GM20000 (cell line): ENCODE data around the gene VWCE.

Experiments used
- DNase-seq: peaks from one replicate; pipeline ENCODE4 v3.0.0; 2012; ENCODE audit warnings: low spot score
- TF ChIP-seq, protein P1 (sequence below): IDR thresholded peaks from 2 replicates; pipeline ENCODE4 v1.5.1; 2012; ENCODE audit warnings: mild to moderate bottlenecking, control low read depth; ENCODE audit errors: extremely low read depth, missing control alignments

Gene VWCE

DNA sequence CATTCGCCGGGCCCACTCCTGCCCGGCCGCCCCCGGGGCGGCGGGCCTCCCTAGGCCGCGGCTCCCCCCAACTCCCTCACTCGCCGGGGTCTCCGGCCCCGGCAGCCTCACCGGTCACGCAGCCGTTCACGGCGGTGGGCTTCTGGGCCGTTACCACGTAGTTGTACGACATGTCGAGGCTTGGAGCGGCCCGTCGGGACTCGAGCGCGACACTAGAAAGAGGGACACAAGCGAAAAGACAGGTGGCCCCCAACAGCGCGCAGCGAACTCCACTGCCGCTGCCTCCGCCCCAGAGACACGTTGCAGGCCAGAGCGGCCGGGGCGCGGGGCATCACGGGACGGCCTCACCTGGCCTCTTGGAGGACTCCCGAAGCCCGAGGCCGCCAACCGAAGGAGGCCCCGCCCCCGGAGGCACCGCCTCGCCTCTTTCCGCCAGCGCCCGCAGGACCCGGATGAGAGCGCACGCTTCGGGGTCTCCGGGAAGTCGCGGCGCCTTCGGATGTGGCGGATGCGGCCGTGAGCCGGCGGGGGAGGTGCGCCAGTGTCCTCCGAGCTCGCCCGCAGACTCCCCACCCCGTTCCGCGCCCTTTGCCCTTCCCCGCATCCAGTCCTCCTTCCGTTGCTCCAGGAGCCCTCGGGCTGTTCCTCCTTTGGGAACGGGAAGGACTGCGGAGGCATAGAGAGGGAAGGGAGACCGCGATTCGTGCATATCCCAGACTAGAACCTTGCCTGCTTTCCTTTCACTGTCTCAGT lies 37.9 kb upstream of the VWCE start, which contains the start of the genes DDB1 and TKFC:
TSS of gene DDB1 (minus strand) at position 309 of the 753 bp plus-strand sequence. CDS start at position 172, 137 bp downstream.
TSS of gene TKFC (plus strand) at position 432 of the 753 bp plus-strand sequence. CDS start 1,501 bp downstream, outside the sequence.
- peak; percentile 99 for DNase-seq
- TF ChIP-seq, protein P1, sequence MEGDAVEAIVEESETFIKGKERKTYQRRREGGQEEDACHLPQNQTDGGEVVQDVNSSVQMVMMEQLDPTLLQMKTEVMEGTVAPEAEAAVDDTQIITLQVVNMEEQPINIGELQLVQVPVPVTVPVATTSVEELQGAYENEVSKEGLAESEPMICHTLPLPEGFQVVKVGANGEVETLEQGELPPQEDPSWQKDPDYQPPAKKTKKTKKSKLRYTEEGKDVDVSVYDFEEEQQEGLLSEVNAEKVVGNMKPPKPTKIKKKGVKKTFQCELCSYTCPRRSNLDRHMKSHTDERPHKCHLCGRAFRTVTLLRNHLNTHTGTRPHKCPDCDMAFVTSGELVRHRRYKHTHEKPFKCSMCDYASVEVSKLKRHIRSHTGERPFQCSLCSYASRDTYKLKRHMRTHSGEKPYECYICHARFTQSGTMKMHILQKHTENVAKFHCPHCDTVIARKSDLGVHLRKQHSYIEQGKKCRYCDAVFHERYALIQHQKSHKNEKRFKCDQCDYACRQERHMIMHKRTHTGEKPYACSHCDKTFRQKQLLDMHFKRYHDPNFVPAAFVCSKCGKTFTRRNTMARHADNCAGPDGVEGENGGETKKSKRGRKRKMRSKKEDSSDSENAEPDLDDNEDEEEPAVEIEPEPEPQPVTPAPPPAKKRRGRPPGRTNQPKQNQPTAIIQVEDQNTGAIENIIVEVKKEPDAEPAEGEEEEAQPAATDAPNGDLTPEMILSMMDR: no peak

DNA sequence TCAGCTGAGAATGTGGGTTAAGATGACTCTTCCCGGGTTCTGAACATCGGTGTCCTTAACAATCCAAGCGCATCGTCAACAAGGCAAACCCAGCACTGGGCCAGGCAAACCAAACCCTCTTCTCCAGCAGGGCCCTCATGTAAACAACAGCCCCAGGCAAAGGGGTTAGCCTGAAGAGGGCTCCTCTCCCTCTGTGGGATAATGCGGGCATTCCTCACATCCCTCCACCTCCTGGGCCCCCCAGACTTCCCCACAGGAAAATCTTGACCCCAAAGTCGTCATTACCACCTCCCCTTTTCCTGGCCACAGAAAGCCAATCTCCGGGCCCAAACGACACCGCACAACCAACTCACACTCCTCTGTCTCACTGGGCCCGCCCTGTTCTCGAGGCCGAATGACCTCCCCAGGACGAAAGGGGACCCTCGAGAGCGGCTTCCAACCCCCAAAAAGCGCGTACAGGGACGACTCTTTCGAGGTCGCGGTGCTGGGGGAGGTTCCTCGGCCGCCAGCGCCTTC lies 37.2 kb upstream of the VWCE start:
- no peak for DNase-seq
- TF ChIP-seq, protein P1: no peak

DNA sequence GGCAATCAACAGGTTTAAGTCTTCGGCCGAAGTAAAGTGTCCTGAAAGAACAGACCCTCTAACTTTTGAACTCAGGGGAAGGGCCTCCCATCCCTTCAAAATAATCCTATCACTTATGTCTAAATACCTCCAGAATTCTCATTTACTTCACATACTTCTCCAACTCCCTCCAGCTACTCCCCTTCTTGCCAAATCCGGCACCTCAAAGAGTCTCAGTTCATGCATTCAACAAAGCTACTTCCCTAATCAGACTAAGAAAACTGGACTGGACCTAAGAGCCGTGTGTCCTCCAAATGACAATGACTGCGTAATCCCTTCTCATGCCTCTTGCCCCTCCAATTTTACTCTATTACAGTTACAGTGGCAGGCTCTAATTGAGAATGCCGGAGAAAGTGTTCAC lies 36.5 kb upstream of the VWCE start:
- TF ChIP-seq, protein P1: no peak
- DNase-seq: no peak

DNA sequence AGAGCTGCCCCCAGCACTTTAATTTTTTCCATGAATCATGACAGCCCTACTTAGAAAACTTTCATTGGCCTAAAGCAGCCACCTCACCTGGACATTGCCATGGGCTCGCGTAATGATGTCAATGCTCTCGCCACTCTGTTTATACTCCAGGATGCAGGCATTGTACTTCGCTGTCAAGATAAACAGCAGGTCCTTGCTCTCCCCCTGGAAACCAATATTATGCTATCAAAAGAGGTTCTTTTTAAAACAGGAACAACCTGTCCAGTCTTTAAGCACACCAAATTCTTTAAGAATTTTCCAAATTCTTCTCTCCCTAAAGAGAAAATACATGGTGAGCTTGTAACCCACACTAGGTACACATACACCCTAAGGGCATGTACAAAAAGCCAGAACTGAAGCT lies 34.8 kb upstream of the VWCE start:
- TF ChIP-seq, protein P1: no peak

DNA sequence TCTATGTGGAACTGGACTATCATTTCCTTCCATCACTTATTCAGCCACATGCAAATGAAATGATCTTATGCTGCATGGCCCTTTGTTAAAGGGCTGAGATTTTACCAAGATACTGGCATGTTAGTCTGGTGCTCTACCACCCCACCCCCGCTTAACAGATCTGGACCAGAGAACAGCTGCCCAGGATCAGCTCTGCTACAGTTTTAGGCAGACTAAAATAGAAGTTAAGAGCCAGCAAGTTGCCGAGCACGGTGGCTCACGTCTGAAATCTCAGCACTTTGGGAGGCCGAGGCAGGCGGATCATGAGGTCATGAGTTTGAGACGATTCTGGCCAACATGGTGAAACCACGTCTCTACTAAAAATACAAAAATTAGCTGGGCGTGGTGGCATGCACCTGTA lies 33.2 kb upstream of the VWCE start:
- no peak for DNase-seq
- TF ChIP-seq, protein P1: no peak

More for the DNA sequence above, 34.8 kb upstream of the VWCE start:
- DNase-seq: no peak

DNA sequence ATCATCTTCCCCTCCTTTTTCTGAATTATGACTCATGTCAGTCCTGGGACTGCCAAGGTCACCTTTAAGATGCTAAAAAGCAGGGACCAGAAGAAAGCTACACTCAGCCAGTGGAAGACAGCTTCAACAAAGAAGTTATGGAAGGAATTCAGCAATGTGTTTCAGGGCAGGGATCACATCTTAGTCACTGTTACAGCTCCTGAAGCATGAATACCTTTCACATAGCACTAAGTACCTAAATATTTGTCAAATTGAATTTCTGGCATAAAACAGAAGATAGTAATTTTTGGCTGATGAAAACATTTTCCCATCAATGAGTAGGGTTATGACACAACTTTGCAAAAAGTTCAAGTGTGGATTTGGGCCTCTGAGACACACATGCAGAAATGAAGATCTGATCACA lies 32.6 kb upstream of the VWCE start:
- no peak for DNase-seq
- TF ChIP-seq, protein P1: no peak

DNA sequence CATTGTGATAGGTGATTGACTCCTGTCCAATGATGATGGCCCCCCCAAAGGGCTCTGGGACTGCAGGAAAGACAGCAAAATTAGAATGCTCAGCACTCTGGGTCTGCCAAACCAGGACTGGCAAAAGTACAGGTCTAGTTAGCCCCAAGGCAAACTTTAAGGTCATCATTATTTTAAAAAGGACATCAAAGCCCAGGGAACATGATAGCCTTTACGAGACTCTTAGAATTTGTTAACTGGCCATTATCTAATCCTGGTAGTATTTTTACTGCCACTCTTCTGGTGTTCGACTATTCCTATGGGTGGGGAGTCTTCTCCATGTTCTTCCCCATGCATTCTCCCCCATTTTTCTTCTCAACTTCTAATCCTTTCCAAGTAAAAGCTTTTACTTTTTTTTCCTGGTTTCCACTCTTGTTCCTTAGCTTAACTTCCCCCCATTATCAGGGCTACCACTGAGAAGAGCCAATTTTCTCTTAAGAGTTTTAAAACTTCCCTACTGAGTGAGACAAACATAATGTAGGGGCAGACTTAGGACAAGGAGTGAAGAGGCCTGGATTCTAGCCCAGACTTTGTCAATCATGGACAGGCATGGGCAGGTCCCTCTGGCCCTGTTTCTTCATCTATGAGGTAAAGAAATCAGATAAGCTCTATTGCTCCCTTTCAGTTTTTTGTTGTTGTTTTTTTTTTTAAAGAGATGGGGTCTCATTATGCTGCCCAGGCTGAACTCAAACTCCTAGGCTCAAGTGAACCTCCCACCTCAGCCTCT lies 30.7 kb upstream of the VWCE start:
- TF ChIP-seq, protein P1: no peak
- DNase-seq: no peak
